B cell (primary cell): ENCODE results near the gene RTP4. TPM values are rescaled to one million over a fixed set of nuclear protein-coding genes. Genes with fewer than 3 reads are reported as not detected.

Source experiments
- ATAC-seq: fragments of 200-7000 bp; cut with Tn5 transposase; one replicate; pipeline ENCODE4 v1.10.0; 2021; ENCODE audit warnings: low read depth, mild to moderate bottlenecking, moderate number of reproducible peaks, moderate library complexity
- CTCF ChIA-PET: fragments of 350-600 bp; sonication (Branson Sonifier 250); formaldehyde crosslinking; loops from one replicate; lab custom pipeline; 2021; ENCODE audit warnings: antibody characterized with exemption, inconsistent platforms; lab: Charles Lee
- POLR2A ChIA-PET: fragments of 350-600 bp; sonication (Branson Sonifier 250); formaldehyde crosslinking; loops from one replicate; lab custom pipeline; 2021; ENCODE audit warnings: antibody characterized with exemption; lab: Charles Lee
- DNase-seq: peaks from one replicate; pipeline ENCODE4 v3.0.0; 2013
- H2AFZ ChIP-seq: 2 replicates; pipeline ENCODE4 v1.6.1; 2012; ENCODE audit warnings: mild to moderate bottlenecking, low read depth, low read length; ENCODE audit not compliant: insufficient read depth, poor library complexity, severe bottlenecking
- H3K27ac ChIP-seq, 2 donors: 1 replicate in 1 of 2; 2 replicates in 1 of 2; pipeline ENCODE4 v1.5.1; 2012 to 2013; ENCODE audit warnings: low read length in 2 of 2, mild to moderate bottlenecking in 2 of 2, moderate library complexity in 1 of 2
- H3K27me3 ChIP-seq, 4 experiments: fragments of 200-600 bp in 1 of 4; sonication (generic) in 1 of 4; replicated peaks in 1 of 4; 1 replicate in 2 of 4; 2 replicates in 2 of 4; pipeline versions ENCODE4 v1.6.1 to v1.7.0; 2013 to 2016; ENCODE audit warnings: low read length in 3 of 4, mild to moderate bottlenecking in 2 of 4, mixed read lengths in 1 of 4, moderate library complexity in 1 of 4; ENCODE audit not compliant: insufficient read depth in 4 of 4, control insufficient read depth in 3 of 4; ENCODE audit errors: control extremely low read depth in 1 of 4
- H3K36me3 ChIP-seq, 2 experiments: replicated peaks in 1 of 2; 1 replicate in 1 of 2; 2 replicates in 1 of 2; pipeline versions ENCODE4 v1.6.1 to v1.7.1; 2013; ENCODE audit warnings: low read length in 1 of 2; ENCODE audit not compliant: insufficient read depth in 2 of 2, control insufficient read depth in 1 of 2; ENCODE audit errors: control extremely low read depth in 1 of 2, extremely low read depth in 1 of 2
- H3K4me1 ChIP-seq, 2 donors: fragments of 200-600 bp in 1 of 2; sonication (generic) in 1 of 2; 1 replicate in 1 of 2; 2 replicates in 1 of 2; pipeline versions ENCODE4 v1.5.1 to v1.6.1; 2013 to 2017; ENCODE audit warnings: low read length in 2 of 2; ENCODE audit not compliant: control insufficient read depth in 2 of 2, insufficient read depth in 2 of 2
- H3K4me2 ChIP-seq: replicated peaks from 2 replicates; pipeline ENCODE3; 2012; ENCODE audit warnings: mild to moderate bottlenecking, low read depth, low read length; ENCODE audit not compliant: poor library complexity, severe bottlenecking
- H3K4me3 ChIP-seq, 5 experiments: fragments of 200-600 bp in 1 of 5; sonication (generic) in 1 of 5; 1 replicate in 3 of 5; 2 replicates in 2 of 5; pipeline versions ENCODE4 v1.5.1 to v1.7.0; 2011 to 2016; ENCODE audit warnings: low read length in 4 of 5, mild to moderate bottlenecking in 4 of 5, low read depth in 2 of 5, control low read depth in 1 of 5, moderate library complexity in 1 of 5; ENCODE audit not compliant: insufficient read depth in 1 of 5; ENCODE audit errors: control extremely low read depth in 1 of 5, extremely low read depth in 1 of 5
- H3K79me2 ChIP-seq: fragments of 200-600 bp; sonication (generic); one replicate; pipeline ENCODE4 v1.6.0; 2016; ENCODE audit warnings: low read length; ENCODE audit not compliant: control insufficient read depth, insufficient read depth
- H3K9ac ChIP-seq: fragments of 200-600 bp; sonication (generic); 2 replicates; pipeline ENCODE4 v1.6.1; 2017; ENCODE audit warnings: mild to moderate bottlenecking, low read length, moderate library complexity
- H3K9me3 ChIP-seq, 3 donors: one replicate each; pipeline versions ENCODE4 v1.6.1 to v1.7.1; 2013; ENCODE audit warnings: low read length in 2 of 3; ENCODE audit not compliant: control insufficient read depth in 2 of 3, insufficient read depth in 1 of 3; ENCODE audit errors: control extremely low read depth in 1 of 3
- H4K20me1 ChIP-seq: 2 replicates; pipeline ENCODE4 v1.6.0; 2012; ENCODE audit warnings: mild to moderate bottlenecking, low read length; ENCODE audit not compliant: insufficient read depth, control insufficient read depth, poor library complexity, severe bottlenecking
- H3K27ac Mint-ChIP-seq: one replicate; pipeline ENCODE4 v1.8.0; 2021; ENCODE audit warnings: mixed read lengths
- H3K27me3 Mint-ChIP-seq: one replicate; pipeline ENCODE4 v1.8.0; 2021; ENCODE audit warnings: mixed read lengths
- H3K4me1 Mint-ChIP-seq: one replicate; pipeline ENCODE4 v1.8.0; 2021; ENCODE audit warnings: mixed read lengths
- H3K4me3 Mint-ChIP-seq: one replicate; pipeline ENCODE4 v1.8.0; 2021; ENCODE audit warnings: mixed read lengths
- H3K9me3 Mint-ChIP-seq: one replicate; pipeline ENCODE4 v1.8.0; 2022; ENCODE audit warnings: mixed read lengths; ENCODE audit not compliant: insufficient read depth
- CTCF ChIP-seq: fragments of 200-600 bp; IDR thresholded peaks from one replicate; pipeline ENCODE4 v1.8.0; 2022; ENCODE audit warnings: antibody characterized with exemption, mild to moderate bottlenecking
- EZH2 ChIP-seq: IDR thresholded peaks from 2 replicates; pipeline ENCODE4 v1.6.1; 2012; ENCODE audit warnings: borderline replicate concordance, low read depth, mild to moderate bottlenecking, moderate library complexity, low read length; ENCODE audit not compliant: insufficient read depth, poor library complexity, severe bottlenecking
- WGBS: methylation state at CpG from one replicate; pipeline ENCODE4 v1.1.5; 2013; ENCODE audit warnings: missing lambda C conversion rate; ENCODE audit not compliant: insufficient coverage; 5-methylcytosine and 5-hydroxymethylcytosine counted together
- intact Hi-C: fragments of 100-400 bp; cut with micrococcal nuclease; formaldehyde crosslinking; loops from one replicate; pipeline ENCODE4 v1.10.0; 2022
- polyA plus RNA-seq: library from polyadenylated mRNA; depleted of rRNA; stranded (reverse); fragments of >200 nt; gene quantifications from 2 replicates; pipeline ENCODE4 v1.2.3, GENCODE V29; 2012
- total RNA-seq, 2 donors: library from RNA; stranded (reverse); fragments of 120-200 nt in 1 of 2; gene quantifications; 1 replicate in 1 of 2; 2 replicates in 1 of 2; pipeline versions ENCODE4 v1.2.3 to v1.2.4, GENCODE V29; 2013 to 2022

Gene RTP4
- total and polyA plus RNA-seq, 2 donors (not counting 1 experiment from before 2014, with no cell fraction given), result 1.0 to 6.7 TPM

- H3K27me3 ChIP-seq, result no peaks in the 10 kb centered on the region
- peak overlapping the region; percentile 95 for H3K9ac ChIP-seq
- POLR2A ChIA-PET, result no interaction called here
- intact Hi-C loops, result no loop called here
- H3K9me3 Mint-ChIP-seq, result no peaks in the 10 kb centered on the region
- peaks cover 0 to 3% (median 0%) of the 10 kb centered on the region in 3 donors for H3K9me3 ChIP-seq
- WGBS, result 95% methylated on average over 23 of the region's 29 CpGs
- H3K79me2 ChIP-seq, result peaks cover 23% of the 10 kb centered on the region
- peak overlapping the region; percentile 71 to 89 for H3K27ac ChIP-seq
- DNase-seq, result no peak
- H3K36me3 ChIP-seq, result peaks cover 0 to 21% of the 10 kb centered on the region in 2 experiments
- peak overlapping the region; percentile 73 for H3K4me2 ChIP-seq
- no peaks in the 10 kb centered on the region for H4K20me1 ChIP-seq
- peaks cover 21% of the 10 kb centered on the region for H3K4me1 Mint-ChIP-seq
- H3K27me3 Mint-ChIP-seq, result no peaks in the 10 kb centered on the region
- no peak for ATAC-seq
- CTCF ChIA-PET, result interaction anchor here (1.0 to 2.0 kb wide), 5 partner anchors 8 to 348 kb away, joined by 3 to 10 read pairs (median 4); no protein-coding TSS in a partner anchor
- TF ChIP-seq CTCF, result no peak
- TF ChIP-seq EZH2, result no peak
- no peak overlapping the region for H3K27ac Mint-ChIP-seq
- H2AFZ ChIP-seq, result peak overlapping the region; percentile 98
- peaks cover 16 to 17% of the 10 kb centered on the region in 2 donors for H3K4me1 ChIP-seq
- H3K4me3 ChIP-seq, result peak overlapping the region in 3 of 5 experiments; percentile 81 to 92 (median 81)
- peak overlapping the region; percentile 98 for H3K4me3 Mint-ChIP-seq
Measured at GRCh38 chr3:187367561-187368103, 553 bp upstream of the RTP4 start.

- peak overlapping the region; percentile 74 to 92 (median 81) for H3K4me3 ChIP-seq
- H3K27ac Mint-ChIP-seq, result peak overlapping the region; percentile 23
- H3K9me3 ChIP-seq, result peaks cover 0 to 3% (median 0%) of the 10 kb centered on the region in 3 donors
- no peaks in the 10 kb centered on the region for H3K27me3 Mint-ChIP-seq
- H3K27ac ChIP-seq, result peak overlapping the region in 1 of 2 donors; percentile 89
- WGBS, result no CpG with 5 or more reads among the region's 1 CpG
- intact Hi-C loops, result no loop called here
- H3K9me3 Mint-ChIP-seq, result no peaks in the 10 kb centered on the region
- peak overlapping the region; percentile 98 for H2AFZ ChIP-seq
- CTCF ChIA-PET, result interaction anchor here (1.2 to 2.0 kb wide), 3 partner anchors 10 to 311 kb away, joined by 3 to 7 read pairs (median 4); no protein-coding TSS in a partner anchor
- H3K4me1 ChIP-seq, result peaks cover 16 to 17% of the 10 kb centered on the region in 2 donors
- H3K27me3 ChIP-seq, result no peaks in the 10 kb centered on the region
- ATAC-seq, result peak; percentile 15
- no peaks in the 10 kb centered on the region for H4K20me1 ChIP-seq
- H3K79me2 ChIP-seq, result peaks cover 23% of the 10 kb centered on the region
- H3K4me2 ChIP-seq, result peak overlapping the region; percentile 73
- H3K9ac ChIP-seq, result peak overlapping the region; percentile 95
- peaks cover 21% of the 10 kb centered on the region for H3K4me1 Mint-ChIP-seq
- TF ChIP-seq CTCF, result no peak
- peaks cover 0 to 25% of the 10 kb centered on the region in 2 experiments for H3K36me3 ChIP-seq
- DNase-seq, result peak; percentile 18
- H3K4me3 Mint-ChIP-seq, result peak overlapping the region; percentile 98
- POLR2A ChIA-PET, result no interaction called here
Measured at GRCh38 chr3:187369089-187369447, 883 bp downstream of the RTP4 start.
